ENCODE results near the gene ACO1.

The ACO1 gene

GRCh38 chr9:32360983-32361673 lies 23.3 kb upstream of the ACO1 start:
- TF ChIP-seq CTCF (conservative IDR thresholded peaks at IDR 0.05; ENCODE audit: low read depth, low read length): no peak
- no peak overlapping the region for H3K4me3 ChIP-seq (ENCODE audit: low read depth, low read length)
- no peak for DNase-seq (ENCODE audit: low read depth)

GRCh38 chr9:32371279-32371678 lies 13.2 kb upstream of the ACO1 start:
- no peak for DNase-seq (ENCODE audit: low read depth)
- no peak overlapping the region for H3K4me3 ChIP-seq (ENCODE audit: low read depth, low read length)
- TF ChIP-seq CTCF (conservative IDR thresholded peaks at IDR 0.05; ENCODE audit: low read depth, low read length): no peak

GRCh38 chr9:32371679-32372078 lies 12.8 kb upstream of the ACO1 start:
- no peak for TF ChIP-seq CTCF (conservative IDR thresholded peaks at IDR 0.05; ENCODE audit: low read depth, low read length)
- no peak for DNase-seq (ENCODE audit: low read depth)
- no peak overlapping the region for H3K4me3 ChIP-seq (ENCODE audit: low read depth, low read length)

- no peak for DNase-seq (ENCODE audit: low read depth)
- no peak overlapping the region for H3K4me3 ChIP-seq (ENCODE audit: low read depth, low read length)
- no peak for TF ChIP-seq CTCF (conservative IDR thresholded peaks at IDR 0.05; ENCODE audit: low read depth, low read length)
These were observed 8.2 kb upstream of the ACO1 start for GRCh38 chr9:32376285-32376684.

- no peak overlapping the region for H3K4me3 ChIP-seq (ENCODE audit: low read depth, low read length)
- peak; percentile 91 for DNase-seq (ENCODE audit: low read depth)
These were observed 5.9 kb upstream of the ACO1 start for GRCh38 chr9:32378496-32378895.

GRCh38 chr9:32378993-32379729 lies 5.3 kb upstream of the ACO1 start:
- peak; percentile 81 for TF ChIP-seq CTCF (conservative IDR thresholded peaks at IDR 0.05; ENCODE audit: low read depth, low read length)
- no peak overlapping the region for H3K4me3 ChIP-seq (ENCODE audit: low read depth, low read length)
- DNase-seq (ENCODE audit: low read depth): peak; percentile 92

More at GRCh38 chr9:32378496-32378895, 5.9 kb upstream of the ACO1 start:
- peak; percentile 92 for TF ChIP-seq CTCF (conservative IDR thresholded peaks at IDR 0.05; ENCODE audit: low read depth, low read length)

Measured in choroid plexus epithelial cell (primary cell).